ENCODE results near the gene RPS18. TPM values are rescaled to one million over a fixed set of nuclear protein-coding genes. Genes with fewer than 3 reads are reported as not detected.

RPS18 gene
- total and polyA plus RNA-seq, 4 donors, result 742 to 1,432 (median 1,060) TPM

DNA sequence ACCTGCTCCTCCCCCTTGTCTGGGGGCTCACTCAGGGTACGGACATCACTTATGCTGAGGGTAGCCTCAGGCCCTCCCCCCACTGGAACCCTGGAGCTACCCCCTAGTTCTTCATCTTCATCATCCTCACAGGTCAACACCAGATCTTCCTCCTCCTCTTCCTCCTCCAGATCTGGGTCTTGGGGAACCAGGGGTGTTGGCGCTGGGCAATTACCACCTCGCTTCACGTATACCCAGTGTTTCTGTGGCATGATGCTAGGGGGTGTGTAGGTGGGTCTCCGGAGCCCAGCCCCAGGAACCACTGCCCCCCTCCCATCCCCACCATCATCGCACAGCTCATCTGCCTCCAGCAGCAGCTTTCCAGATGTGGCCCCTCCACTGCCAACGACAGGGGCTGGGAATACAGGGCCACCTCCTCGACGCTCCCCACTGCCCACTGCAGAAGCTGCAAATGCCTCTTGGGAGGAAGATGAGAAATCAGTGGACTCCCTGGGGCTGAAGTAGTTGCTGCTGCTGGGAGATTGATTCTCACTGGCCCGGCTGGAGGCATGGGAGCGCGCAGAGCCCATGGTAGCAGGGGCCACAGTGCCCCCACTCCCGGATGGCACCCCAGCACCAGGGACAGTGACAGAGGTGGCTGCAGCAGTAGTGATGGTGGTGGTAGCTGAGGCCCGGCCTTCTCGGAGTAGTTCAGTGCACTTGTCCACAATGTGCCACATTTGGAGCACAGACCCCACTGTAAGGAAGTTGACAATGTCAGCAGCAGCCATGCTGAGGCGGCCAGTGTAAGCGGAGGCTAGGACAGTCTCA, 44.1 kb downstream of the RPS18 start:
- WGBS, result 93% methylated on average over 17 of the region's 17 CpGs
- Histone ChIP-seq H3K27me3 (ENCODE audit: control insufficient read depth in 4 of 4, insufficient read depth in 4 of 4, low read length in 3 of 4) (no peaks in the 10 kb centered on the region), H3K4me3 (ENCODE audit: low read depth in 1 of 3, low read length in 3 of 3) (no peak overlapping the region), H3K27ac (ENCODE audit: low read depth in 1 of 2, low read length in 2 of 2) (no peak overlapping the region), H3K36me3 (ENCODE audit: control insufficient read depth in 4 of 4, insufficient read depth in 3 of 4, low read depth in 1 of 4, low read length in 3 of 4) (peaks cover 0 to 16% (median 8%) of the 10 kb centered on the region in 4 donors), H3K9me3 (ENCODE audit: control insufficient read depth in 4 of 4, low read length in 3 of 4) (no peaks in the 10 kb centered on the region), H3K9ac (ENCODE audit: low read depth in 1 of 2, low read length in 2 of 2) (no peak overlapping the region), H3K4me1 (ENCODE audit: control insufficient read depth in 4 of 4, insufficient read depth in 4 of 4, low read length in 3 of 4) (peaks cover 15 to 60% (median 47%) of the 10 kb centered on the region in 4 donors)
- TF ChIP-seq FOXA1 (IDR thresholded peaks at IDR 0.05) (no peak), NR2F2 (IDR thresholded peaks at IDR 0.05) (no peak), HNF4G (IDR thresholded peaks at IDR 0.05) (no peak), HNF4A (conservative IDR thresholded peaks at IDR 0.05) (no peak), JUND (IDR thresholded peaks at IDR 0.05) (no peak), RXRA (IDR thresholded peaks at IDR 0.05) (no peak)
- TF ChIP-seq, protein P1, sequence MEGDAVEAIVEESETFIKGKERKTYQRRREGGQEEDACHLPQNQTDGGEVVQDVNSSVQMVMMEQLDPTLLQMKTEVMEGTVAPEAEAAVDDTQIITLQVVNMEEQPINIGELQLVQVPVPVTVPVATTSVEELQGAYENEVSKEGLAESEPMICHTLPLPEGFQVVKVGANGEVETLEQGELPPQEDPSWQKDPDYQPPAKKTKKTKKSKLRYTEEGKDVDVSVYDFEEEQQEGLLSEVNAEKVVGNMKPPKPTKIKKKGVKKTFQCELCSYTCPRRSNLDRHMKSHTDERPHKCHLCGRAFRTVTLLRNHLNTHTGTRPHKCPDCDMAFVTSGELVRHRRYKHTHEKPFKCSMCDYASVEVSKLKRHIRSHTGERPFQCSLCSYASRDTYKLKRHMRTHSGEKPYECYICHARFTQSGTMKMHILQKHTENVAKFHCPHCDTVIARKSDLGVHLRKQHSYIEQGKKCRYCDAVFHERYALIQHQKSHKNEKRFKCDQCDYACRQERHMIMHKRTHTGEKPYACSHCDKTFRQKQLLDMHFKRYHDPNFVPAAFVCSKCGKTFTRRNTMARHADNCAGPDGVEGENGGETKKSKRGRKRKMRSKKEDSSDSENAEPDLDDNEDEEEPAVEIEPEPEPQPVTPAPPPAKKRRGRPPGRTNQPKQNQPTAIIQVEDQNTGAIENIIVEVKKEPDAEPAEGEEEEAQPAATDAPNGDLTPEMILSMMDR (IDR thresholded peaks at IDR 0.05; ENCODE audit: low read depth, low read length, missing input control), result no peak
- DNase-seq (ENCODE audit: low spot score), result no peak

DNA sequence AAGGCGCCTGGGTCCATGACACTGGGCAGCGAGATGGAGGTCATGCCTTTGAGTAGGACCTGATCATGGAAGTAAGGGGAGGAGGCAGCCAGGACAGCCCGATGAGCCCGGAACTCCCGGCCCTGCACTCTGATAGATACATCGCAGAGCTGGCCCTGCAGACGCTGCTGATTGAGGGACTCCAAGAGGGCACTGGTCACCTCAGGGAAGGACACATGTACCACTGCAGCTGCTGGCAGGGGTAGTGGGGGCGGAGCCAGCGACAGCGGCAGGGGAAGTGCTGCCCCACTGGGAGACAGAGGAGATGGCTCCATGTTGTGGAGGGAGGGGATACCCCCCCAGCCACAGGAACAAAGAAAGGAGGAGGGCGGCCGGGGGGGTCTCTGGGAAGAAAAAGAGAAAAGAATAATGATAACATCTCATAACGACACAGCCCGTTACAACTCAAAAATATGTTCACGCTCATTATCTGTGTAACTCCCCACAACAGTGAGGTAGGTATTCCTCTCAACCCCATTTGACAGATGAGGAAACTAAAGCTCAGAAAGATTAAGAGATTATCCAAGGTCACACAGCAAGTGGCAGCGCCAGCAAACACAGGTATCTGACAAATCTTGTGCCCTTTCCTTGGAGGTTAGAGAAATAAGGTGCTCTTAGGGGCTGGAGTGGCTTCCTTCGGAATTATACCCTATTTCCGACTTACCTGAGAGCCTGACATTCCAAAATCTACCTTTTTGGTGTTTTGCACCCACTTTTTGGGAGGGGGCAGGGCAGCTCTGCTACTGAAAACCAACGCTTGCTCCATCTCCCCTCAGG, 44.9 kb downstream of the RPS18 start:
- 83% methylated on average over 19 of the region's 19 CpGs for WGBS
- H3K4me3 ChIP-seq (ENCODE audit: low read depth in 1 of 3, low read length in 3 of 3), result peak overlapping the region in 2 of 3 donors; percentile 55 to 68
- H3K9ac ChIP-seq (ENCODE audit: low read depth in 1 of 2, low read length in 2 of 2), result no peak overlapping the region
- peaks cover 0 to 16% (median 8%) of the 10 kb centered on the region in 4 donors for H3K36me3 ChIP-seq (ENCODE audit: control insufficient read depth in 4 of 4, insufficient read depth in 3 of 4, low read depth in 1 of 4, low read length in 3 of 4)
- no peaks in the 10 kb centered on the region for H3K9me3 ChIP-seq (ENCODE audit: control insufficient read depth in 4 of 4, low read length in 3 of 4)
- no peak overlapping the region for H3K27ac ChIP-seq (ENCODE audit: low read depth in 1 of 2, low read length in 2 of 2)
- TF ChIP-seq FOXA1 (IDR thresholded peaks at IDR 0.05), result no peak
- peaks cover 18 to 63% (median 52%) of the 10 kb centered on the region in 4 donors for H3K4me1 ChIP-seq (ENCODE audit: control insufficient read depth in 4 of 4, insufficient read depth in 4 of 4, low read length in 3 of 4)
- H3K27me3 ChIP-seq (ENCODE audit: control insufficient read depth in 4 of 4, insufficient read depth in 4 of 4, low read length in 3 of 4), result no peaks in the 10 kb centered on the region
- DNase-seq (ENCODE audit: low spot score), result no peak

DNA sequence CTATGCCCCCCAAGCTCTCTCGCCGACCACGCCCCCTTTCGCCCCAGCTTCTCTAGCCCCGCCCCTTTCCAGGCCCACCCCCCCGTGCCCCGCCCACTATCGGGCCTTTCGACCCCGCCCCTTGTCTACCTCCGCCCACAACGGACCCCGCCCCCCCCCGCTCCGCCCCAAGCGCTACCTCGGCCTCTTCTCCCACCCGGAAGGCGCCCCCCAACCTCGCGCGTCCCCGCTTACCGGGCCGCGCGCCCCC, 45.5 kb downstream of the RPS18 start:
- under 1% methylated on average over 27 of the region's 27 CpGs for WGBS
- Histone ChIP-seq H3K4me3 (ENCODE audit: low read depth in 1 of 3, low read length in 3 of 3) (peak overlapping the region in 2 of 3 donors; percentile 55 to 68), H3K9ac (ENCODE audit: low read depth in 1 of 2, low read length in 2 of 2) (no peak overlapping the region), H3K4me1 (ENCODE audit: control insufficient read depth in 4 of 4, insufficient read depth in 4 of 4, low read length in 3 of 4) (peaks cover 20 to 63% (median 51%) of the 10 kb centered on the region in 4 donors), H3K27me3 (ENCODE audit: control insufficient read depth in 4 of 4, insufficient read depth in 4 of 4, low read length in 3 of 4) (no peaks in the 10 kb centered on the region), H3K36me3 (ENCODE audit: control insufficient read depth in 4 of 4, insufficient read depth in 3 of 4, low read depth in 1 of 4, low read length in 3 of 4) (peaks cover 0 to 16% (median 8%) of the 10 kb centered on the region in 4 donors), H3K9me3 (ENCODE audit: control insufficient read depth in 4 of 4, low read length in 3 of 4) (no peaks in the 10 kb centered on the region), H3K27ac (ENCODE audit: low read depth in 1 of 2, low read length in 2 of 2) (peak overlapping the region in 1 of 2 donors; percentile 75)
- DNase-seq (ENCODE audit: low spot score), result no peak
- TF ChIP-seq YY1 (IDR thresholded peaks at IDR 0.05) (no peak), NR2F2 (IDR thresholded peaks at IDR 0.05) (no peak), HNF4G (IDR thresholded peaks at IDR 0.05) (no peak), RXRA (IDR thresholded peaks at IDR 0.05) (no peak), FOXA1 (IDR thresholded peaks at IDR 0.05) (no peak), GABPA (IDR thresholded peaks at IDR 0.05 in 1 of 2, conservative IDR thresholded peaks at IDR 0.05 in 1 of 2) (no peak), SP1 (IDR thresholded peaks at IDR 0.05) (no peak), RAD21 (IDR thresholded peaks at IDR 0.05) (no peak), TAF1 (conservative IDR thresholded peaks at IDR 0.05) (no peak)
- TF ChIP-seq, protein P2, sequence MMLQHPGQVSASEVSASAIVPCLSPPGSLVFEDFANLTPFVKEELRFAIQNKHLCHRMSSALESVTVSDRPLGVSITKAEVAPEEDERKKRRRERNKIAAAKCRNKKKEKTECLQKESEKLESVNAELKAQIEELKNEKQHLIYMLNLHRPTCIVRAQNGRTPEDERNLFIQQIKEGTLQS (IDR thresholded peaks at IDR 0.05), result no peak
- TF ChIP-seq, protein P3, sequence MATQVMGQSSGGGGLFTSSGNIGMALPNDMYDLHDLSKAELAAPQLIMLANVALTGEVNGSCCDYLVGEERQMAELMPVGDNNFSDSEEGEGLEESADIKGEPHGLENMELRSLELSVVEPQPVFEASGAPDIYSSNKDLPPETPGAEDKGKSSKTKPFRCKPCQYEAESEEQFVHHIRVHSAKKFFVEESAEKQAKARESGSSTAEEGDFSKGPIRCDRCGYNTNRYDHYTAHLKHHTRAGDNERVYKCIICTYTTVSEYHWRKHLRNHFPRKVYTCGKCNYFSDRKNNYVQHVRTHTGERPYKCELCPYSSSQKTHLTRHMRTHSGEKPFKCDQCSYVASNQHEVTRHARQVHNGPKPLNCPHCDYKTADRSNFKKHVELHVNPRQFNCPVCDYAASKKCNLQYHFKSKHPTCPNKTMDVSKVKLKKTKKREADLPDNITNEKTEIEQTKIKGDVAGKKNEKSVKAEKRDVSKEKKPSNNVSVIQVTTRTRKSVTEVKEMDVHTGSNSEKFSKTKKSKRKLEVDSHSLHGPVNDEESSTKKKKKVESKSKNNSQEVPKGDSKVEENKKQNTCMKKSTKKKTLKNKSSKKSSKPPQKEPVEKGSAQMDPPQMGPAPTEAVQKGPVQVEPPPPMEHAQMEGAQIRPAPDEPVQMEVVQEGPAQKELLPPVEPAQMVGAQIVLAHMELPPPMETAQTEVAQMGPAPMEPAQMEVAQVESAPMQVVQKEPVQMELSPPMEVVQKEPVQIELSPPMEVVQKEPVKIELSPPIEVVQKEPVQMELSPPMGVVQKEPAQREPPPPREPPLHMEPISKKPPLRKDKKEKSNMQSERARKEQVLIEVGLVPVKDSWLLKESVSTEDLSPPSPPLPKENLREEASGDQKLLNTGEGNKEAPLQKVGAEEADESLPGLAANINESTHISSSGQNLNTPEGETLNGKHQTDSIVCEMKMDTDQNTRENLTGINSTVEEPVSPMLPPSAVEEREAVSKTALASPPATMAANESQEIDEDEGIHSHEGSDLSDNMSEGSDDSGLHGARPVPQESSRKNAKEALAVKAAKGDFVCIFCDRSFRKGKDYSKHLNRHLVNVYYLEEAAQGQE (IDR thresholded peaks at IDR 0.05), result no peak
- TF ChIP-seq, protein P4, sequence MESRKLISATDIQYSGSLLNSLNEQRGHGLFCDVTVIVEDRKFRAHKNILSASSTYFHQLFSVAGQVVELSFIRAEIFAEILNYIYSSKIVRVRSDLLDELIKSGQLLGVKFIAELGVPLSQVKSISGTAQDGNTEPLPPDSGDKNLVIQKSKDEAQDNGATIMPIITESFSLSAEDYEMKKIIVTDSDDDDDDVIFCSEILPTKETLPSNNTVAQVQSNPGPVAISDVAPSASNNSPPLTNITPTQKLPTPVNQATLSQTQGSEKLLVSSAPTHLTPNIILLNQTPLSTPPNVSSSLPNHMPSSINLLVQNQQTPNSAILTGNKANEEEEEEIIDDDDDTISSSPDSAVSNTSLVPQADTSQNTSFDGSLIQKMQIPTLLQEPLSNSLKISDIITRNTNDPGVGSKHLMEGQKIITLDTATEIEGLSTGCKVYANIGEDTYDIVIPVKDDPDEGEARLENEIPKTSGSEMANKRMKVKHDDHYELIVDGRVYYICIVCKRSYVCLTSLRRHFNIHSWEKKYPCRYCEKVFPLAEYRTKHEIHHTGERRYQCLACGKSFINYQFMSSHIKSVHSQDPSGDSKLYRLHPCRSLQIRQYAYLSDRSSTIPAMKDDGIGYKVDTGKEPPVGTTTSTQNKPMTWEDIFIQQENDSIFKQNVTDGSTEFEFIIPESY (IDR thresholded peaks at IDR 0.05), result no peak
- TF ChIP-seq, protein P1 (IDR thresholded peaks at IDR 0.05; ENCODE audit: low read depth, low read length, missing input control), result no peak
